GM23338 (cell line): ENCODE results near the gene HDAC1. TPM values are rescaled to one million over a fixed set of nuclear protein-coding genes. Genes with fewer than 3 reads are reported as not detected.

Source experiments
- ATAC-seq: fragments of 200-7000 bp; cut with Tn5 transposase; 3 replicates; pipeline ENCODE4 v1.9.1; 2020
- DNase-seq: peaks from one replicate; pipeline ENCODE4 v3.0.0-alpha.2; 2015; ENCODE audit warnings: low spot score
- H2AFZ ChIP-seq: fragments of 200-600 bp; sonication (generic); 2 replicates; pipeline ENCODE4 v1.8.0; 2016; ENCODE audit warnings: antibody characterized with exemption, mild to moderate bottlenecking, moderate library complexity
- H3F3A ChIP-seq: fragments of 200-600 bp; sonication (generic); replicated peaks from 2 replicates; pipeline ENCODE4 v1.8.0; 2017; ENCODE audit warnings: antibody characterized with exemption, mixed run types, low read depth
- H3K27ac ChIP-seq: fragments of 200-600 bp; sonication (generic); 2 replicates; pipeline ENCODE4 v1.6.1; 2016; ENCODE audit warnings: low read depth
- H3K27me3 ChIP-seq: fragments of 200-600 bp; sonication (generic); 2 replicates; pipeline ENCODE4 v1.8.0; 2016; ENCODE audit warnings: mild to moderate bottlenecking, mixed run types, moderate library complexity; ENCODE audit not compliant: insufficient read depth
- H3K36me3 ChIP-seq: fragments of 200-600 bp; sonication (generic); 2 replicates; pipeline ENCODE4 v1.8.0; 2016; ENCODE audit warnings: mild to moderate bottlenecking; ENCODE audit not compliant: insufficient read depth
- H3K4me1 ChIP-seq: fragments of 200-600 bp; sonication (generic); 2 replicates; pipeline ENCODE4 v1.8.0; 2016; ENCODE audit warnings: mild to moderate bottlenecking, moderate library complexity; ENCODE audit not compliant: insufficient read depth
- H3K4me2 ChIP-seq: fragments of 200-600 bp; sonication (generic); 2 replicates; pipeline ENCODE4 v1.7.1; 2017; ENCODE audit warnings: mixed run types
- H3K4me3 ChIP-seq: fragments of 200-600 bp; sonication (generic); 2 replicates; pipeline ENCODE4 v1.6.1; 2016; ENCODE audit warnings: mixed run types
- H3K79me2 ChIP-seq: fragments of 200-600 bp; sonication (generic); replicated peaks from 2 replicates; pipeline ENCODE4 v1.8.0; 2017; ENCODE audit warnings: mild to moderate bottlenecking; ENCODE audit not compliant: insufficient read depth
- H3K9me2 ChIP-seq: fragments of 200-600 bp; sonication (generic); 2 replicates; pipeline ENCODE4 v1.8.0; 2017; ENCODE audit not compliant: insufficient read depth
- H4K20me1 ChIP-seq: fragments of 200-600 bp; sonication (generic); replicated peaks from 2 replicates; pipeline ENCODE4 v1.8.0; 2017; ENCODE audit warnings: mild to moderate bottlenecking; ENCODE audit not compliant: insufficient read depth
- H3K27ac Mint-ChIP-seq: 2 replicates; pipeline ENCODE4 v1.8.0; 2020; ENCODE audit warnings: inconsistent platforms, mild to moderate bottlenecking, moderate library complexity, mixed read lengths
- H3K27me3 Mint-ChIP-seq: 3 replicates; pipeline ENCODE4 v1.8.0; 2022; ENCODE audit warnings: low read depth, mild to moderate bottlenecking, moderate library complexity, mixed read lengths, inconsistent platforms; ENCODE audit not compliant: insufficient read depth, poor library complexity
- H3K36me3 Mint-ChIP-seq: 3 replicates; pipeline ENCODE4 v1.8.0; 2021; ENCODE audit warnings: low read depth, mild to moderate bottlenecking, inconsistent platforms, moderate library complexity, mixed read lengths
- H3K4me1 Mint-ChIP-seq: 3 replicates; pipeline ENCODE4 v1.8.0; 2020; ENCODE audit warnings: mild to moderate bottlenecking, inconsistent platforms, mixed read lengths
- H3K4me3 Mint-ChIP-seq: 3 replicates; pipeline ENCODE4 v1.8.0; 2021; ENCODE audit warnings: moderate library complexity, mild to moderate bottlenecking, inconsistent platforms, mixed read lengths
- H3K9me3 Mint-ChIP-seq: 3 replicates; pipeline ENCODE4 v1.8.0; 2020; ENCODE audit warnings: moderate library complexity, mild to moderate bottlenecking, inconsistent platforms, mixed read lengths
- CREB1 ChIP-seq: fragments of 250-450 bp; sonication (Bioruptor Pico); IDR thresholded peaks from 2 replicates; pipeline ENCODE4 v1.5.0; 2020; ENCODE audit warnings: low read depth, mild to moderate bottlenecking, moderate library complexity
- EZH2 ChIP-seq: fragments of 200-600 bp; sonication (generic); IDR thresholded peaks from one replicate; pipeline ENCODE4 v1.8.0; 2017; ENCODE audit warnings: antibody characterized with exemption, mild to moderate bottlenecking, low read depth; ENCODE audit not compliant: unreplicated experiment
- EZH2phosphoT487 ChIP-seq: fragments of 200-600 bp; sonication (generic); IDR thresholded peaks from one replicate; pipeline ENCODE4 v1.8.1; 2018; ENCODE audit warnings: antibody characterized with exemption; ENCODE audit not compliant: unreplicated experiment
- NANOG ChIP-seq: IDR thresholded peaks from 2 replicates; pipeline ENCODE4 v1.6.1; 2016; ENCODE audit warnings: antibody characterized with exemption, borderline replicate concordance
- POLR2AphosphoS5 ChIP-seq: IDR thresholded peaks from 2 replicates; pipeline ENCODE4 v1.6.1; 2016; ENCODE audit warnings: antibody characterized with exemption, low read depth
- ZNF114 ChIP-seq: fragments of 250-450 bp; sonication (Bioruptor Pico); IDR thresholded peaks from 2 replicates; pipeline ENCODE4 v1.5.0; 2020; ENCODE audit warnings: mild to moderate bottlenecking, moderate library complexity
- polyA plus RNA-seq: library from polyadenylated mRNA; unstranded; fragments of >200 nt; fragmentation: Nextera tagmentation; extraction: Ambion mirVana; gene quantifications from 2 replicates; pipeline ENCODE4 v1.2.1, GENCODE V29; 2016
- total RNA-seq: library from RNA; depleted of rRNA; stranded (reverse); fragments of >200 nt; shearing (Covaris generic); gene quantifications from 2 replicates; pipeline ENCODE4 v1.2.3, GENCODE V29; 2014
- TF ChIP-seq, protein P1 (sequence below): IDR thresholded peaks from one replicate; pipeline ENCODE4 v1.6.1; 2018; ENCODE audit warnings: antibody characterized with exemption; ENCODE audit not compliant: unreplicated experiment
- TF ChIP-seq, protein P2 (sequence below): IDR thresholded peaks from 2 replicates; pipeline ENCODE4 v1.6.1; 2016; ENCODE audit warnings: antibody characterized with exemption
- TF ChIP-seq, protein P3 (sequence below), 2 experiments: fragments of 200-600 bp in 1 of 2; sonication (generic) in 1 of 2; conservative IDR thresholded peaks; 2 replicates each; pipeline versions ENCODE4 v1.5.1 to v1.6.1; 2016 to 2017; ENCODE audit warnings: antibody characterized with exemption in 2 of 2, low read depth in 2 of 2, mild to moderate bottlenecking in 2 of 2, moderate library complexity in 1 of 2

HDAC1 gene
- total and polyA plus RNA-seq, 2 experiments from 2014 or later = 82.6 to 104 TPM

DNA sequence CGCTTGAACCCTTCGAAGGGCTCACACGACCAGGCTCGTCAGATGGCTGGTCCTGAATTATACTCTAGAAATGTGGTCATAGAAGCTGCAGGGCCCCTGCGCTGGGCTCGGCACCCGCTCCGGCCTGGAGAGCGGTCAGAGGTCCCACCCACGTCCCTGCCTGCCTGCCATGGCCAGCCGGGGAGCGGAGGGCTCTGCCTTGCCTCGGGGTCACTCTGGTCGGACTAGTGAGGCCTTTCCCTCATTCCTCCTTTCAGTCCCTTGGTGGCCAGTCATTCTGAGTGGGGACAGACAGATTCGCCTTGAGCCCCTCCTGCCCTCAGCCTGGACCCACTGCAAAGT is 44.7 kb downstream of the HDAC1 start (continued):
- TF ChIP-seq, protein P1, sequence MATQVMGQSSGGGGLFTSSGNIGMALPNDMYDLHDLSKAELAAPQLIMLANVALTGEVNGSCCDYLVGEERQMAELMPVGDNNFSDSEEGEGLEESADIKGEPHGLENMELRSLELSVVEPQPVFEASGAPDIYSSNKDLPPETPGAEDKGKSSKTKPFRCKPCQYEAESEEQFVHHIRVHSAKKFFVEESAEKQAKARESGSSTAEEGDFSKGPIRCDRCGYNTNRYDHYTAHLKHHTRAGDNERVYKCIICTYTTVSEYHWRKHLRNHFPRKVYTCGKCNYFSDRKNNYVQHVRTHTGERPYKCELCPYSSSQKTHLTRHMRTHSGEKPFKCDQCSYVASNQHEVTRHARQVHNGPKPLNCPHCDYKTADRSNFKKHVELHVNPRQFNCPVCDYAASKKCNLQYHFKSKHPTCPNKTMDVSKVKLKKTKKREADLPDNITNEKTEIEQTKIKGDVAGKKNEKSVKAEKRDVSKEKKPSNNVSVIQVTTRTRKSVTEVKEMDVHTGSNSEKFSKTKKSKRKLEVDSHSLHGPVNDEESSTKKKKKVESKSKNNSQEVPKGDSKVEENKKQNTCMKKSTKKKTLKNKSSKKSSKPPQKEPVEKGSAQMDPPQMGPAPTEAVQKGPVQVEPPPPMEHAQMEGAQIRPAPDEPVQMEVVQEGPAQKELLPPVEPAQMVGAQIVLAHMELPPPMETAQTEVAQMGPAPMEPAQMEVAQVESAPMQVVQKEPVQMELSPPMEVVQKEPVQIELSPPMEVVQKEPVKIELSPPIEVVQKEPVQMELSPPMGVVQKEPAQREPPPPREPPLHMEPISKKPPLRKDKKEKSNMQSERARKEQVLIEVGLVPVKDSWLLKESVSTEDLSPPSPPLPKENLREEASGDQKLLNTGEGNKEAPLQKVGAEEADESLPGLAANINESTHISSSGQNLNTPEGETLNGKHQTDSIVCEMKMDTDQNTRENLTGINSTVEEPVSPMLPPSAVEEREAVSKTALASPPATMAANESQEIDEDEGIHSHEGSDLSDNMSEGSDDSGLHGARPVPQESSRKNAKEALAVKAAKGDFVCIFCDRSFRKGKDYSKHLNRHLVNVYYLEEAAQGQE = no peak

- ATAC-seq (no peak), DNase-seq (no peak)
- H3K36me3 Mint-ChIP-seq = peaks cover 30% of the 10 kb centered on the region
- peaks cover 5% of the 10 kb centered on the region; the same call in 2 of the 3 replicates for H3K9me3 Mint-ChIP-seq
- peaks cover 18% of the 10 kb centered on the region for H3K79me2 ChIP-seq
- H3K4me3 Mint-ChIP-seq = peak overlapping the region; percentile 64
- H4K20me1 ChIP-seq = peaks cover 28% of the 10 kb centered on the region
- H3F3A ChIP-seq = peaks cover 25% of the 10 kb centered on the region
- peak overlapping the region; percentile 98 for H3K4me2 ChIP-seq
- H3K4me3 ChIP-seq = peak overlapping the region; percentile 95
- peaks cover 45% of the 10 kb centered on the region for H3K4me1 Mint-ChIP-seq
- H3K9me2 ChIP-seq = no peaks in the 10 kb centered on the region
- TF ChIP-seq, protein P2, sequence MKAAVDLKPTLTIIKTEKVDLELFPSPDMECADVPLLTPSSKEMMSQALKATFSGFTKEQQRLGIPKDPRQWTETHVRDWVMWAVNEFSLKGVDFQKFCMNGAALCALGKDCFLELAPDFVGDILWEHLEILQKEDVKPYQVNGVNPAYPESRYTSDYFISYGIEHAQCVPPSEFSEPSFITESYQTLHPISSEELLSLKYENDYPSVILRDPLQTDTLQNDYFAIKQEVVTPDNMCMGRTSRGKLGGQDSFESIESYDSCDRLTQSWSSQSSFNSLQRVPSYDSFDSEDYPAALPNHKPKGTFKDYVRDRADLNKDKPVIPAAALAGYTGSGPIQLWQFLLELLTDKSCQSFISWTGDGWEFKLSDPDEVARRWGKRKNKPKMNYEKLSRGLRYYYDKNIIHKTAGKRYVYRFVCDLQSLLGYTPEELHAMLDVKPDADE = no peak
- TF ChIP-seq ZNF114 (CRISPR knock-in tag) = no peak
- TF ChIP-seq CREB1 (CRISPR knock-in tag) = no peak
- no peak for TF ChIP-seq POLR2AphosphoS5
- no peak overlapping the region for H2AFZ ChIP-seq
- H3K27me3 Mint-ChIP-seq = peaks cover 36% of the 10 kb centered on the region
- H3K36me3 ChIP-seq = no peaks in the 10 kb centered on the region
- H3K4me1 ChIP-seq = peaks cover 34% of the 10 kb centered on the region
- H3K27me3 ChIP-seq = peaks cover 7% of the 10 kb centered on the region; the same call in 1 of the 2 replicates
- H3K27ac Mint-ChIP-seq = no peak overlapping the region
- H3K27ac ChIP-seq = no peak overlapping the region
These were observed 45.2 kb downstream of the HDAC1 start for GRCh38 chr1:32336963-32337675.

GRCh38 chr1:32337855-32338636 is 46.2 kb downstream of the HDAC1 start:
- no peak overlapping the region for H3K27ac ChIP-seq
- 0 out of 2 replicates have a peak overlapping the region, but pooled peaks have one; percentile 98 for H3K4me2 ChIP-seq
- Mint-ChIP-seq H3K36me3 (peaks cover 21% of the 10 kb centered on the region), H3K4me3 (no peak overlapping the region; the same call in 2 of the 3 replicates), H3K9me3 (peaks cover 5% of the 10 kb centered on the region; the same call in 2 of the 3 replicates), H3K4me1 (peaks cover 37% of the 10 kb centered on the region), H3K27ac (no peak overlapping the region), H3K27me3 (peaks cover 31% of the 10 kb centered on the region)
- H3F3A ChIP-seq = peaks cover 19% of the 10 kb centered on the region
- no peak overlapping the region for H2AFZ ChIP-seq
- H3K79me2 ChIP-seq = peaks cover 18% of the 10 kb centered on the region
- peaks cover 26% of the 10 kb centered on the region for H3K4me1 ChIP-seq
- ATAC-seq (no peak), DNase-seq (no peak)
- H3K27me3 ChIP-seq = peaks cover 7% of the 10 kb centered on the region; the same call in 1 of the 2 replicates
- H3K4me3 ChIP-seq = no peak overlapping the region
- no peaks in the 10 kb centered on the region for H3K9me2 ChIP-seq
- no peaks in the 10 kb centered on the region for H3K36me3 ChIP-seq
- peaks cover 18% of the 10 kb centered on the region for H4K20me1 ChIP-seq
- TF ChIP-seq, protein P2 = no peak
- TF ChIP-seq, protein P3, sequence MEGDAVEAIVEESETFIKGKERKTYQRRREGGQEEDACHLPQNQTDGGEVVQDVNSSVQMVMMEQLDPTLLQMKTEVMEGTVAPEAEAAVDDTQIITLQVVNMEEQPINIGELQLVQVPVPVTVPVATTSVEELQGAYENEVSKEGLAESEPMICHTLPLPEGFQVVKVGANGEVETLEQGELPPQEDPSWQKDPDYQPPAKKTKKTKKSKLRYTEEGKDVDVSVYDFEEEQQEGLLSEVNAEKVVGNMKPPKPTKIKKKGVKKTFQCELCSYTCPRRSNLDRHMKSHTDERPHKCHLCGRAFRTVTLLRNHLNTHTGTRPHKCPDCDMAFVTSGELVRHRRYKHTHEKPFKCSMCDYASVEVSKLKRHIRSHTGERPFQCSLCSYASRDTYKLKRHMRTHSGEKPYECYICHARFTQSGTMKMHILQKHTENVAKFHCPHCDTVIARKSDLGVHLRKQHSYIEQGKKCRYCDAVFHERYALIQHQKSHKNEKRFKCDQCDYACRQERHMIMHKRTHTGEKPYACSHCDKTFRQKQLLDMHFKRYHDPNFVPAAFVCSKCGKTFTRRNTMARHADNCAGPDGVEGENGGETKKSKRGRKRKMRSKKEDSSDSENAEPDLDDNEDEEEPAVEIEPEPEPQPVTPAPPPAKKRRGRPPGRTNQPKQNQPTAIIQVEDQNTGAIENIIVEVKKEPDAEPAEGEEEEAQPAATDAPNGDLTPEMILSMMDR (conservative IDR thresholded peaks at IDR 0.05; ENCODE audit: low read depth in 2 of 2) = no peak
- no peak for TF ChIP-seq EZH2phosphoT487
- TF ChIP-seq EZH2 = no peak
- TF ChIP-seq NANOG = no peak
